ENCODE data around the gene GLCCI1.

GLCCI1 gene

GRCh38 chr7:7964250-7964649, 4.3 kb upstream of the GLCCI1 start:
- DNase-seq: no peak

GRCh38 chr7:7964691-7965090, 3.9 kb upstream of the GLCCI1 start:
- no peak for DNase-seq

- no peak for DNase-seq
Measured at GRCh38 chr7:7965301-7965700, 3.3 kb upstream of the GLCCI1 start.

- DNase-seq: no peak
Measured at GRCh38 chr7:7966141-7966734, 2.4 kb upstream of the GLCCI1 start.

- DNase-seq: no peak
Measured at GRCh38 chr7:7967886-7968543, 581 bp upstream of the GLCCI1 start.

- peak; percentile 39 for DNase-seq
Measured at GRCh38 chr7:7969306-7970236, 975 bp downstream of the GLCCI1 start.

- DNase-seq: no peak
Measured at GRCh38 chr7:7970237-7970530, 1.6 kb downstream of the GLCCI1 start.

GRCh38 chr7:7970531-7971307, 2.1 kb downstream of the GLCCI1 start:
- no peak for DNase-seq

GRCh38 chr7:7971308-7972040, 2.9 kb downstream of the GLCCI1 start:
- DNase-seq: no peak

- DNase-seq: peak; percentile 44
Measured at GRCh38 chr7:7972128-7972527, 3.5 kb downstream of the GLCCI1 start.

- DNase-seq: no peak
Measured at GRCh38 chr7:7972922-7973594, 4.5 kb downstream of the GLCCI1 start.

- no peak for DNase-seq
Measured at GRCh38 chr7:7976677-7977076, 8.1 kb downstream of the GLCCI1 start.

GRCh38 chr7:7977774-7978173, 9.2 kb downstream of the GLCCI1 start:
- DNase-seq: no peak

- no peak for DNase-seq
Measured at GRCh38 chr7:7978860-7979259, 10.3 kb downstream of the GLCCI1 start.

GRCh38 chr7:7979558-7979957, 11.0 kb downstream of the GLCCI1 start:
- no peak for DNase-seq

- DNase-seq: no peak
Measured at GRCh38 chr7:7980134-7980533, 11.5 kb downstream of the GLCCI1 start.

- DNase-seq: no peak
Measured at GRCh38 chr7:7982904-7983303, 14.3 kb downstream of the GLCCI1 start.

- no peak for DNase-seq
Measured at GRCh38 chr7:7984424-7984823, 15.8 kb downstream of the GLCCI1 start.

- DNase-seq: no peak
Measured at GRCh38 chr7:7988706-7989105, 20.1 kb downstream of the GLCCI1 start.

- DNase-seq: no peak
Measured at GRCh38 chr7:7989133-7989532, 20.5 kb downstream of the GLCCI1 start.

GRCh38 chr7:7989616-7990440, 21.2 kb downstream of the GLCCI1 start:
- DNase-seq: no peak

All from CD4-positive, alpha-beta T cell treated with Interleukin-4 for 4 hours (primary cell).